Measurements from ENCODE around the gene WDFY1. TPM values are rescaled to one million over a fixed set of nuclear protein-coding genes. Genes with fewer than 3 reads are reported as not detected.

The WDFY1 gene
- total and polyA plus RNA-seq, 4 donors: 36.4 to 87.3 (median 57.8) TPM

DNA sequence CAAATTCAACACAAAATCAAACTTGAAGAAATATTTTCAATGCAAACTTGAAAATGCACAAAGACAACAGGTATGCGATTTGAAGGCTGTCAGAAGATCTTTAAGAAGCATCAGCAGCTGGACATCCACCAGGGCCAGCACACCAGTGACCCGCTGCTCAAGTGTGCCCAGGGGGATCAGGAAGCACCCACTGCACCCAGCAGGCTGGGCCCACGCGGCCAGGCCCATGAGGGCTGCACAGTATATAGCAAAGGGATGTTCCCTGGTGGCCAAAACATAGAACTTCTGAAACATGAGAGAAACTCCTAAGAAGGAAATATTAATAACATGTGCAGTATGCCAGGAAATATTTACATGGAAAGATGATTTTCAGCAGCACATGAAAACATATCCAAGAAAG lies 25.0 kb downstream of the WDFY1 start:
- no peak overlapping the region for H3K27ac ChIP-seq (ENCODE audit: low read depth, low read length)
- H3K4me3 ChIP-seq (ENCODE audit: low read depth, low read length): no peak overlapping the region
- H3K9me3 ChIP-seq (ENCODE audit: control insufficient read depth, insufficient read depth, low read length): no peaks in the 10 kb centered on the region
- no peaks in the 10 kb centered on the region for H3K27me3 ChIP-seq (ENCODE audit: control insufficient read depth, insufficient read depth, low read length)
- peaks cover 13% of the 10 kb centered on the region for H3K36me3 ChIP-seq (ENCODE audit: control insufficient read depth, insufficient read depth, low read length)
- DNase-seq (ENCODE audit: low read depth in 4 of 6, low spot score in 6 of 6): no peak
- H3K4me1 ChIP-seq (ENCODE audit: control insufficient read depth, insufficient read depth, low read length): peaks cover 4% of the 10 kb centered on the region
- WGBS (ENCODE audit: insufficient coverage): 100% methylated on average over 3 of the region's 4 CpGs

DNA sequence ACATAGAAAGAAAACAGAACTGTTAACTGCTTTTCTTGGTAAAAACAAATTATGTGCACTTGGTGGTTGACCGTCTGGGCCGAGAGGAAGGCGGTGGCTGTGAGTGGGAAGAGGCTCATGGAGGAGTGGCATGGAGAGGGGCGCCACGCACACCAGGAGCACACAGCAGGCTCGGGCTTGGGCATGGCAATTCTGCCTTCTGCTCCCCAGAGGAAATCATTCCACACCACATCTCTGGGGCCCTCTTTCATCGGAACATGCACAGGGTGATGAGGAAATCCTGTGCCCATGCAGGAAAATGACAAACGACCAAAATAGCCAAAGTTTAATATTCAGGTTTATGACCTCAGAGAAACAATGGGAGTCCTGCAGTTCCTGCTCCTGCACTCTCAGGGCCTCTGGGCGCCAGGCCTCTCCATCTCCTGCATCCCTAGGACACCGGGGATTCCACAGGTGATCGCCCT lies 26.4 kb downstream of the WDFY1 start:
- Histone ChIP-seq H3K4me3 (ENCODE audit: low read depth, low read length) (no peak overlapping the region), H3K9me3 (ENCODE audit: control insufficient read depth, insufficient read depth, low read length) (no peaks in the 10 kb centered on the region), H3K36me3 (ENCODE audit: control insufficient read depth, insufficient read depth, low read length) (peaks cover 13% of the 10 kb centered on the region), H3K27me3 (ENCODE audit: control insufficient read depth, insufficient read depth, low read length) (no peaks in the 10 kb centered on the region), H3K4me1 (ENCODE audit: control insufficient read depth, insufficient read depth, low read length) (peaks cover 4% of the 10 kb centered on the region), H3K27ac (ENCODE audit: low read depth, low read length) (no peak overlapping the region)
- no peak for DNase-seq (ENCODE audit: low read depth in 4 of 6, low spot score in 6 of 6)
- 95% methylated on average over 10 of the region's 11 CpGs for WGBS (ENCODE audit: insufficient coverage)

DNA sequence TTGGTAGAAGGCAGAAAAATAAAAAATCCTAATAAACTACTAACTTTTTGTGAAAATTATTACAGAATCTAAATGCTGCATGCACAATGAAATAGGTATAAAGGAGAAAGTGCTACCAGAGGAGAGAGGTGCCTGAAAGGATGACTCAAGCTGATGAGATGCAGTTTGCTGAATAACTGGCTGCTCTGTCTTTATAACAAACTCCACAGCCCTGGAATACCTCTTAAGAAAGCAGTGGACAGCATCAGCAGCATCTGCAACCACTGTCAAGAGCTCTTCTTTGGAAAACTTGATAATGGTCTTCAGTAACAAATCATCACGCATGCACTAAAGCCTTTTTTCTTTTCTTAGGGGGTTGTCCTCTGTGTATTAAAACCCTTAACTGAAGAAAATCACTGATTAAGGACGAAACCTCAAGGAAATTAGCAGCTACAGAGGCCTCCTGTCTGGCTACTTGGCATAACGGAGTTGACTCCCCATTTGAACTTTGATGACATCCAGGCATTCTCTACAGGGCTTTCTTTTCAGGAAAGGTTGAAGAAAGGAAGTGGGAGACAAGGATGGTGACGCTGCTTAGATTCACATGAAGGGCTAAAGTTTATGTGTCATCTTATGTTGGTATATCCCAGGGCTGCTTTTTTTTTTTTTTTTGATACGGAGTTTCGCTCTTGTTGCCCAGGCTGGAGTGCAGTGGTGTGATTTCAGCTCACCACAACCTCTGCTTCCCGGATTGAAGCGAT lies 28.8 kb downstream of the WDFY1 start:
- Histone ChIP-seq H3K4me3 (ENCODE audit: low read depth, low read length) (no peak overlapping the region), H3K9me3 (ENCODE audit: control insufficient read depth, insufficient read depth, low read length) (no peaks in the 10 kb centered on the region), H3K27me3 (ENCODE audit: control insufficient read depth, insufficient read depth, low read length) (no peaks in the 10 kb centered on the region), H3K36me3 (ENCODE audit: control insufficient read depth, insufficient read depth, low read length) (peaks cover 13% of the 10 kb centered on the region), H3K4me1 (ENCODE audit: control insufficient read depth, insufficient read depth, low read length) (peaks cover 4% of the 10 kb centered on the region), H3K27ac (ENCODE audit: low read depth, low read length) (no peak overlapping the region)
- 100% methylated on average over 2 of the region's 8 CpGs for WGBS (ENCODE audit: insufficient coverage)
- no peak for DNase-seq (ENCODE audit: low read depth in 4 of 6, low spot score in 6 of 6)

DNA sequence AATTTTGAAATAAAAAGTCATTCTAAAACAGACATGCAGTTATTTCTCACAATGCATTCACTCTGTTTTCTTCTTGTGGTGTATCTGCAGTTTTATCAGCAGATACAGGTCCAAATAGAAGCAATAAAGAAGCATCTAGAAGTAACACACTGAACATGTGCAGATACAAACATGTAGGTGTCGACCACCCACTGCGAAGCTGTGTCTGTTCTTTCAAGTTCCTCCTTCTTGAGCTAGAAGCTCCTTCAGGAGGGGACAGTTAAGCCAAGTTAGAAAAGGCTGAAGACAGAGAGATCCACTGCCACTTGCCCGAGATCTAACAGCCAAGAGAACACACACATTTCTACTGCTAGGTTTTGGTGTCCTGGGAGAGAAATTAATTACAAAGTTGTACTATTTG lies 30.1 kb downstream of the WDFY1 start:
- no peak for DNase-seq (ENCODE audit: low read depth in 4 of 6, low spot score in 6 of 6)
- Histone ChIP-seq H3K27me3 (ENCODE audit: control insufficient read depth, insufficient read depth, low read length) (no peaks in the 10 kb centered on the region), H3K4me1 (ENCODE audit: control insufficient read depth, insufficient read depth, low read length) (peaks cover 4% of the 10 kb centered on the region), H3K27ac (ENCODE audit: low read depth, low read length) (no peak overlapping the region), H3K4me3 (ENCODE audit: low read depth, low read length) (no peak overlapping the region), H3K36me3 (ENCODE audit: control insufficient read depth, insufficient read depth, low read length) (peaks cover 12% of the 10 kb centered on the region), H3K9me3 (ENCODE audit: control insufficient read depth, insufficient read depth, low read length) (no peaks in the 10 kb centered on the region)
- no CpG with 5 or more reads among the region's 3 CpGs for WGBS (ENCODE audit: insufficient coverage)

DNA sequence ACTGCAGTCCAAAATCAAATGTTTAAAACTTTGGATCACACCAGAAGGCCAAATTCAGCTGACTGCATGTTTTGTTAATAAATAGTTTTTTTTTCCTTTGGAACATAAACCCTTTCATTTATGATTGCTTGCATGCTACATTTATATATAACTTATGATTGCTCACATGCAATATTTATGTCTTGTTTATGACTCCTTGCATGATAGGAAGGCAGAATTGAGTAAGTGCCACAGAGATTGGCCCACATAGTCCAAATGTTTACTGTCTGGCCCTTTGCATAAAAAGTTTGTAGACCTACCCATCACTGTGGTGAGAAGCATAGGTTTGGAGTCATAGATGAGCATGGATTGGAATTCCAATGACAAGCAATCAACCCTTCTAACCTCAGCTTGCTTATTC lies 30.8 kb downstream of the WDFY1 start:
- Histone ChIP-seq H3K27me3 (ENCODE audit: control insufficient read depth, insufficient read depth, low read length) (no peaks in the 10 kb centered on the region), H3K4me3 (ENCODE audit: low read depth, low read length) (no peak overlapping the region), H3K36me3 (ENCODE audit: control insufficient read depth, insufficient read depth, low read length) (peaks cover 11% of the 10 kb centered on the region), H3K27ac (ENCODE audit: low read depth, low read length) (no peak overlapping the region), H3K9me3 (ENCODE audit: control insufficient read depth, insufficient read depth, low read length) (no peaks in the 10 kb centered on the region), H3K4me1 (ENCODE audit: control insufficient read depth, insufficient read depth, low read length) (peaks cover 4% of the 10 kb centered on the region)
- no peak for DNase-seq (ENCODE audit: low read depth in 4 of 6, low spot score in 6 of 6)

DNA sequence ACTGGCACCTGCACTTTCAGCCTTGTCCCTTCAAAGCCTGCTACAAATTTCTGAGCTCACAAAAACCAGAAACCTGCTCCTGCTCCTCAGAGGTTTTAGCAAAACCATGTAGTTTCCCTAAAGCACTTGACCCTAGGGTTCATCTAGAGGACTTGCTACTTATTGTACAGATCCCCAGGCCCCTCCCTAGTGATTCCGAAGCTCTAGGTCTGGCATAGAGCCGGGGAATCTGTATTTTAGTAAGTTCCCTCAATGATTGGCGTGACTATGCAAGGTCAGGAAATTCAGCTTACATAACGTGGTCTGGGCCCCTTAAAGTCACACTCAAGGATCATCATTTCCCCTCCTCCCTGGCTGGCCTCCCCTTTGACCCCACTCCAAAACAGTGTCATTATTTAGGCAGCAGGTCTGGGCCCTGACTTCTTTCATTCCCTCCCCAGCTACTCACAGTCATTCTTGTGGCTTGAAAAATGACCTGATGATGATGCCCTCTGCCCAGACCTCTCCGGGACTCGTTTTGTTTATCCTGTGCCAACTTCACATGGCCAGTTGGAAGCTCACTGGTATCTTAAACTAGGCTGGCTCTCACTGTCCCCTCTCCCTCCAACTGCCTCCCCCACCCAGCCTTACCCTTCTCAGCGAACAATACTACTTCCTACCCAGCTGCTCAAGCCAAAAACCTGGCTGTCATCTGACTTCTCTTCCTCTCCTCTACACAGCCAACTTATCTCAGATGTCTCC lies 36.0 kb downstream of the WDFY1 start:
- no peak overlapping the region for H3K4me3 ChIP-seq (ENCODE audit: low read depth, low read length)
- 76% methylated on average over 7 of the region's 7 CpGs for WGBS (ENCODE audit: insufficient coverage)
- no peak overlapping the region for H3K27ac ChIP-seq (ENCODE audit: low read depth, low read length)
- no peaks in the 10 kb centered on the region for H3K9me3 ChIP-seq (ENCODE audit: control insufficient read depth, insufficient read depth, low read length)
- no peaks in the 10 kb centered on the region for H3K27me3 ChIP-seq (ENCODE audit: control insufficient read depth, insufficient read depth, low read length)
- no peaks in the 10 kb centered on the region for H3K4me1 ChIP-seq (ENCODE audit: control insufficient read depth, insufficient read depth, low read length)
- DNase-seq (ENCODE audit: low read depth in 4 of 6, low spot score in 6 of 6): no peak
- no peaks in the 10 kb centered on the region for H3K36me3 ChIP-seq (ENCODE audit: control insufficient read depth, insufficient read depth, low read length)

DNA sequence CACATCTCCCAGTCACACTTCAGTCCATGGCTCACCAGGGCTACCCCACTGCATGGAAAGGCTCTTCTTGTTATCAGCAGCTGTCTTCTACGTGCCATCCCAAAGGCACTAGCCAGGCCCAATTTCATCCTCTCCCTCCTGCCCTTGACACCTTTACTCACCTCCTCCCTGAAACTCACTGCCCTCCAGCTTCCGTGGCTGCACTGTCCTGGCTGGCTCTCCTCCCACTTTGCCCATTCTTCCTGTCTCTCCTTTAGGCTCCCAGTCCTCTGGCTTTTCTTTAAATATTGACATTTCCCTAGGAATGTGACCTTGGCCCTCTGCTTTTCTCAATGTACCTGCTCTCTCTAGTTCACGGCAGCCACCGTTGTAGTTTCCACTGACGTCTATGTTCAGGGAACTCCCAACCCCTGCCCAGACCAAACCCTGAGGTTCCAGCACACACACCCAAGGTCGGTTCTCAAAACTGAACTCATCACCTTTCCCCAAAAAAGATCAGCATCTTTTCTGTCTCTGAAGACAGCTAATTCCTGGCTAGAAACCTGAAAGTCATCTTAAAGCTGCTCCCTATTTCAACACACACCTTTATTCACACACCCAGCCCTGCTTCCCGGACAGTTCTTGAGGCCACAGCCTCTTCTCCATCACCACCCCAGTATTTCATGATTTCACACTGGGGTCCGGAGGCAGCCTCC lies 36.7 kb downstream of the WDFY1 start:
- Histone ChIP-seq H3K27ac (ENCODE audit: low read depth, low read length) (no peak overlapping the region), H3K27me3 (ENCODE audit: control insufficient read depth, insufficient read depth, low read length) (no peaks in the 10 kb centered on the region), H3K36me3 (ENCODE audit: control insufficient read depth, insufficient read depth, low read length) (no peaks in the 10 kb centered on the region), H3K4me3 (ENCODE audit: low read depth, low read length) (no peak overlapping the region), H3K9me3 (ENCODE audit: control insufficient read depth, insufficient read depth, low read length) (no peaks in the 10 kb centered on the region), H3K4me1 (ENCODE audit: control insufficient read depth, insufficient read depth, low read length) (no peaks in the 10 kb centered on the region)
- WGBS (ENCODE audit: insufficient coverage): 87% methylated on average over 8 of the region's 8 CpGs
- no peak for DNase-seq (ENCODE audit: low read depth in 4 of 6, low spot score in 6 of 6)

DNA sequence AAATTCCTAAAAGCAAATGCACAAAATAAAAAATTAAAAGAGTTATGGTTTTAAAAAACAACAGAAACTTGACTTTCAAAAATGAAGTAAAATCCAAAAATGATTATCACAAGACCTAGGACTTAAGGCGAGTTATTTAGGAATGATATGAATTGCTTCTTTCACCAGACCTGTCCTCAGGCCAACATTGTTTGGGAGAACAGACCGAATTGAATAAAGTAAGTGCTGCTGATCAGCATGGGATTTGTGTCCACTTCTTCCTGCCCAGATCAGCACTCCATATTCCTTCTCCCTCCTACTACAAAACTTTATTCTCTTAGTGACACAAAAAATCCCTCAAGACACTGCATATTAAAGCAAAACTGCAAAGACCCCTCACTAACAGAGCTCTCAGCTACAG lies 39.1 kb downstream of the WDFY1 start:
- H3K4me3 ChIP-seq (ENCODE audit: low read depth, low read length): no peak overlapping the region
- no CpG with 5 or more reads among the region's 2 CpGs for WGBS (ENCODE audit: insufficient coverage)
- H3K27me3 ChIP-seq (ENCODE audit: control insufficient read depth, insufficient read depth, low read length): no peaks in the 10 kb centered on the region
- H3K9me3 ChIP-seq (ENCODE audit: control insufficient read depth, insufficient read depth, low read length): no peaks in the 10 kb centered on the region
- H3K36me3 ChIP-seq (ENCODE audit: control insufficient read depth, insufficient read depth, low read length): peaks cover 4% of the 10 kb centered on the region
- no peaks in the 10 kb centered on the region for H3K4me1 ChIP-seq (ENCODE audit: control insufficient read depth, insufficient read depth, low read length)
- H3K27ac ChIP-seq (ENCODE audit: low read depth, low read length): no peak overlapping the region
- DNase-seq (ENCODE audit: low read depth in 4 of 6, low spot score in 6 of 6): no peak

DNA sequence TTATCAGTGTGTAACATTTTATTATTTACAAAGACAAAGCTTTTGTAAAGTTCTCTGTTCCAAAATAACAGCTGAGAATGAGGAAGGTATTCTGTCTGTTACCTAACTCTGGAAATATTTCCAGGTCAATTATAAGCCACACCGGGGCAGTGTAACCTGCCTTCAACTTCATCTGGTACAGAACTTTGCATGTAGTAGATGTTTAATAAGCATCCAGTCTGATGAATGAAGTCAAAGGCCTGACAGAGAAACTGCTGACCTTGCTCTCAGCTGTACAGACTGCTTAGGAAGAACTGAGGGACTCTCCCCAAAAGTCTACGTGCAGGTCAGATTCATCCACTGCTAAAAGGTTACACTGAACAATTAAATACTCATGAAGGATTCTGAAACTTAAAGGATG lies 43.3 kb downstream of the WDFY1 start:
- Histone ChIP-seq H3K4me1 (ENCODE audit: control insufficient read depth, insufficient read depth, low read length) (no peaks in the 10 kb centered on the region), H3K4me3 (ENCODE audit: low read depth, low read length) (no peak overlapping the region), H3K27ac (ENCODE audit: low read depth, low read length) (no peak overlapping the region), H3K9me3 (ENCODE audit: control insufficient read depth, insufficient read depth, low read length) (no peaks in the 10 kb centered on the region), H3K36me3 (ENCODE audit: control insufficient read depth, insufficient read depth, low read length) (peaks cover 8% of the 10 kb centered on the region), H3K27me3 (ENCODE audit: control insufficient read depth, insufficient read depth, low read length) (no peaks in the 10 kb centered on the region)
- DNase-seq (ENCODE audit: low read depth in 4 of 6, low spot score in 6 of 6): no peak
- WGBS (ENCODE audit: insufficient coverage): no CpG with 5 or more reads among the region's 2 CpGs
